Activated CD4-positive, alpha-beta memory T cell treated with anti-CD3 and anti-CD28 coated beads, Interleukin-2, amount 10 ng/mL, durations not matched to agents 7 days and 5 days (primary cell): ENCODE measurements around the gene SCARF1. TPM values are rescaled to one million over a fixed set of nuclear protein-coding genes. Genes with fewer than 3 reads are reported as not detected.

Source experiments
- CTCF ChIA-PET: fragments of 350-600 bp; sonication (Branson Sonifier 250); formaldehyde crosslinking; loops from one replicate; lab custom pipeline; 2021; ENCODE audit warnings: antibody characterized with exemption, inconsistent platforms; lab: Charles Lee
- POLR2A ChIA-PET: fragments of 350-600 bp; sonication (Branson Sonifier 250); formaldehyde crosslinking; loops from one replicate; lab custom pipeline; 2021; ENCODE audit warnings: antibody characterized with exemption; lab: Charles Lee
- DNase-seq: peaks from one replicate; pipeline ENCODE4 v3.0.0-alpha.2; 2020
- H3K27ac Mint-ChIP-seq: one replicate; pipeline ENCODE4 v1.8.0; 2021; ENCODE audit warnings: mild to moderate bottlenecking, mixed read lengths
- H3K27me3 Mint-ChIP-seq: one replicate; pipeline ENCODE4 v1.8.0; 2021; ENCODE audit warnings: mixed read lengths
- H3K36me3 Mint-ChIP-seq: one replicate; pipeline ENCODE4 v1.8.0; 2021; ENCODE audit warnings: low read depth, mixed read lengths
- H3K4me1 Mint-ChIP-seq: one replicate; pipeline ENCODE4 v1.8.0; 2021; ENCODE audit warnings: mixed read lengths
- H3K4me3 Mint-ChIP-seq: one replicate; pipeline ENCODE4 v1.8.0; 2021; ENCODE audit warnings: mild to moderate bottlenecking, mixed read lengths
- H3K9me3 Mint-ChIP-seq: one replicate; pipeline ENCODE4 v1.8.0; 2021; ENCODE audit warnings: mixed read lengths
- total RNA-seq, 2 experiments: library from RNA; stranded (reverse); gene quantifications; one replicate each; pipeline ENCODE4 v1.2.3, GENCODE V29; 2021

SCARF1 gene
- total RNA-seq, 2 experiments from 2014 or later, result 2.8 to 3.2 TPM

- POLR2A ChIA-PET, result no interaction called here
- no peak overlapping the region for H3K27ac Mint-ChIP-seq
- no peaks in the 10 kb centered on the region for H3K27me3 Mint-ChIP-seq
- no peaks in the 10 kb centered on the region for H3K4me1 Mint-ChIP-seq
- DNase-seq, result no peak
- H3K4me3 Mint-ChIP-seq, result no peak overlapping the region
- peaks cover 5% of the 10 kb centered on the region for H3K9me3 Mint-ChIP-seq
- CTCF ChIA-PET, result no interaction called here
- no peaks in the 10 kb centered on the region for H3K36me3 Mint-ChIP-seq
Observed at GRCh38 chr17:1601571-1601970, 44.0 kb downstream of the SCARF1 start.

DNA sequence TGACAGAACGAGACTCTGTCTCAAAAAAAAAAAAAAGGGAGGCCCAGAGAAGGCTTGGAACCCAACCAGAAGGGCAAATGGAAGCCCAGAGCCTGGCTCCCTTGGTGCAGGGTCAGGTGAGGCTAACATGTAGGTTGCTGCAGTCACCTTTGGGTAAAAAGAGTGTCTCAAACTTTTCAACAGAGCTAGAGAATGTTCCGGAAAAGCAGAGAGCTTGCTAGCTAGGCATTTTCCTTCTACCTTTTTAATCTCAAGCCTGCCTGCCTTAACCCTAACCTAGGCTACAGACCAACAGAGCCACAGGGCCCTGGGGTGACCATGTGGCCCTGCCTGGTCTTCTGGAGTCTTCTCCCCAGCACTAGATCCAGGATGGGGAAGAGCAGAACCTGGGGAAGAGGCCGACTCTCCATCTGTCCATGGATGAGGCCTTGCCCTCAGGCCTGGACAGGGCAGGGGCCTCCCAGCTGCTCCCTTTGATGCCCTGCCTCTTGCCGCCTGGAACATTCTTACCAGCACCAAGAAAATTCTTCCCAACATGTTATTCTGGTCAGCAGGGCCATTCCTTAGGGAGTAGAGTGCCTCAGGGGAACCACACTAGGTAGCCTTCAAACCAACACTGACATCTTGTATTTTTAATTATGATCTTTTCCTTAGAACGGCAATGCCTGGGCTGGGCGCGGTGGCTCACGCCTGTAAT is 47.0 kb downstream of the SCARF1 start:
- Mint-ChIP-seq H3K4me3 (no peak overlapping the region), H3K4me1 (no peaks in the 10 kb centered on the region), H3K27ac (no peak overlapping the region), H3K9me3 (peaks cover 5% of the 10 kb centered on the region), H3K27me3 (no peaks in the 10 kb centered on the region), H3K36me3 (no peaks in the 10 kb centered on the region)
- DNase-seq, result no peak
- ChIA-PET CTCF (no interaction called here), POLR2A (no interaction called here)

GRCh38 chr17:1597861-1598342 is 47.6 kb downstream of the SCARF1 start:
- Mint-ChIP-seq H3K4me3 (no peak overlapping the region), H3K36me3 (no peaks in the 10 kb centered on the region), H3K27me3 (no peaks in the 10 kb centered on the region), H3K27ac (no peak overlapping the region), H3K9me3 (peaks cover 5% of the 10 kb centered on the region), H3K4me1 (no peaks in the 10 kb centered on the region)
- POLR2A ChIA-PET, result no interaction called here
- DNase-seq, result no peak
- CTCF ChIA-PET, result no interaction called here

DNA sequence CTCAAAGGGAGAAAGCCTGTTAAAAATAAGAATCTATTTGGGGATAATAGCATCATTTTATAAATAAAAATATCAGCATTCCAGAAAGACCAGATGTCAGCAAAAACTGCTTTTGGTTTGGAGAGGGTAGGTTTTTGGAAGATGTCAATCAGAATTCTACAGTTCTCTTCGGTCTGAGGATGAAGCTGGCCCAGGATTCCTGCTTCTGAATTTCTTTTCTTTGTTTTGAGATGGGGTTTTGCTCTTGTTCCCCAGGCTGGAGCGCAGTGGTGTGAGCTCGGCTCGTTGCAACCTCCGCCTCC is 52.0 kb downstream of the SCARF1 start:
- Mint-ChIP-seq H3K27ac (no peak overlapping the region), H3K36me3 (no peaks in the 10 kb centered on the region), H3K27me3 (no peaks in the 10 kb centered on the region), H3K9me3 (no peaks in the 10 kb centered on the region), H3K4me3 (no peak overlapping the region), H3K4me1 (peaks cover 2% of the 10 kb centered on the region)
- no peak for DNase-seq
- ChIA-PET CTCF (no interaction called here), POLR2A (no interaction called here)

- no peaks in the 10 kb centered on the region for H3K36me3 Mint-ChIP-seq
- ChIA-PET POLR2A (no interaction called here), CTCF (no interaction called here)
- no peak overlapping the region for H3K27ac Mint-ChIP-seq
- H3K27me3 Mint-ChIP-seq, result no peaks in the 10 kb centered on the region
- H3K4me3 Mint-ChIP-seq, result no peak overlapping the region
- H3K9me3 Mint-ChIP-seq, result no peaks in the 10 kb centered on the region
- DNase-seq, result no peak
- H3K4me1 Mint-ChIP-seq, result peaks cover 2% of the 10 kb centered on the region
Observed at GRCh38 chr17:1592751-1593629, 52.5 kb downstream of the SCARF1 start.

- H3K4me1 Mint-ChIP-seq, result peaks cover 2% of the 10 kb centered on the region
- H3K27me3 Mint-ChIP-seq, result no peaks in the 10 kb centered on the region
- H3K36me3 Mint-ChIP-seq, result no peaks in the 10 kb centered on the region
- DNase-seq, result no peak
- no peak overlapping the region for H3K27ac Mint-ChIP-seq
- no peak overlapping the region for H3K4me3 Mint-ChIP-seq
- CTCF ChIA-PET, result no interaction called here
- POLR2A ChIA-PET, result no interaction called here
- no peaks in the 10 kb centered on the region for H3K9me3 Mint-ChIP-seq
Observed at GRCh38 chr17:1591474-1592090, 54.0 kb downstream of the SCARF1 start.

- CTCF ChIA-PET, result no interaction called here
- POLR2A ChIA-PET, result no interaction called here
- no peak overlapping the region for H3K4me3 Mint-ChIP-seq
- no peak for DNase-seq
- no peaks in the 10 kb centered on the region for H3K27me3 Mint-ChIP-seq
- no peaks in the 10 kb centered on the region for H3K9me3 Mint-ChIP-seq
- H3K4me1 Mint-ChIP-seq, result peaks cover 2% of the 10 kb centered on the region
- no peaks in the 10 kb centered on the region for H3K36me3 Mint-ChIP-seq
- H3K27ac Mint-ChIP-seq, result no peak overlapping the region
Observed at GRCh38 chr17:1590747-1591473, 54.6 kb downstream of the SCARF1 start.

DNA sequence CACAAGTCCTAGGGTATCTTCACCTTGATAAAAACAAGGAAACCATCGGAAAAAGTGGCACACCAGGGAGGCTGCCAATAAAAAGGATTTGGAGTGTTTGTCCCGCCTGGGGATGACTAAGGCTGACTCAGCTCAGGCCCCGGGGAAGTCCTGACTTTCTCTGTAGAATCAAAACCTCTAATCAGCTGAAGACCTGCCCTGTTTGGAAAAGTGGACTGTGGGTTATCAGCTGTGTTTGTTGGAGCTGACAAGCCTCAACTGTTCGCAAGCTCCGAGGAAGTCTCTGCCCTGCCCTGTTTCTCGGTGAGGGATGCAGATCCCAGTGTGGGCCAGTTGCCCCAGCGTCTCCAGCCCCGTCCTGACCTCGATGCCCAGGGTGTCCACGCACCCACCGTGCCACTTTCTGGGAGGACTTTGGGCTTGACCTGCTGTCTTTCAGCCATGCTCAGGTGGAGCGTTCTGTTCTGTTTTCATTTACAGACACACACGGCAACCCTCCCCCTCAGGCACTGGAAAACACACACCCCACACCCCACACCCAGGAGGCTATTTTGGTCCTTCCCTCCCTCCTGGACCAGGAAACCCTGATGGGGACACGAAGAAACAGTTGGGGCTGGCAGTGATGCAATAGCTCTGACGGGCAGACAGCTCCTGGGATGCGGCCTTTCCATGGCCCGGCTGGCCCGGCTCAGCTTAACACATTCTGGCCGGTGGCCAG is 55.3 kb downstream of the SCARF1 start:
- H3K36me3 Mint-ChIP-seq, result no peaks in the 10 kb centered on the region
- H3K4me3 Mint-ChIP-seq, result no peak overlapping the region
- H3K4me1 Mint-ChIP-seq, result peaks cover 2% of the 10 kb centered on the region
- no peaks in the 10 kb centered on the region for H3K9me3 Mint-ChIP-seq
- no peaks in the 10 kb centered on the region for H3K27me3 Mint-ChIP-seq
- ChIA-PET CTCF (interaction anchor here (1.1 to 2.1 kb wide), 2 partner anchors 16 to 18 kb away, joined by 5 to 7 read pairs; no protein-coding TSS in a partner anchor), POLR2A (no interaction called here)
- no peak overlapping the region for H3K27ac Mint-ChIP-seq
- no peak for DNase-seq

DNA sequence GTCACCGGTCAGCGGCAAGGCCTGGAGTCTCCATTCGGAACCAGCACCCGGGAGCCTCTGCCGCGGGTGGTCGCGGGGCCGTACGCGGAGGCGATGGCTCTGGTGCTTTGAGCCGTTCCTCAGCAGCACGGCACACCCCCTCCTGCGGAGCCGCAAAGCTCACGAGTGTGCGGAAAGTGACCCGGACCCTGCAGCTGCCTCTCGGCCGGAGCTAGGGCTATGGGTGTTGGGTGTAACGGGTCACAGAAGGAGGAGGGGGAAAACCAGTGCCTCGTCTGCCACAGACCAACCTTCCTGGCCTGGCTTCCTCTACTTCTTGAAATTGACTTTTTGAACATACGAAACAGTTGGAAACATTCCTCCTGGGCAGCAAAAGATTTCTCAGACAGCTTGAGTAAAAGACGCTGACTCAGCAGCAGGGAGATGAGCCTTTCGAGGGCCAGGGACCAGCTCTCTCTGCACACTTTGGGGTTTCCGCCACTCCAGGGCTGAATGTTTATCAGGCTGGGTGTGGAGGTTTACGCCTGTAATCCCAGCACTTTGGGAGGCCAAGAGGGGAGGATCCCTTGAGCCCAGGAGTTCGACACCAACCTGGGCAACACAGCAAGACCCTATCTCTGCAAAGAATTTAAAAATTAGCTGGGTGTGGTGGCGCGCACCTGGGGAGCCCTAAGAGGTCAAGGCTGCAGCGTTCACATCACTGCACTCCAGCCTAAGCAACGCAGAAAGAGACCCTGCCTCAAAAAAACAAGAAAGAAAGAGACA is 56.5 kb downstream of the SCARF1 start:
- Mint-ChIP-seq H3K4me1 (peaks cover 2% of the 10 kb centered on the region), H3K27me3 (no peaks in the 10 kb centered on the region), H3K27ac (no peak overlapping the region), H3K36me3 (no peaks in the 10 kb centered on the region), H3K4me3 (no peak overlapping the region), H3K9me3 (no peaks in the 10 kb centered on the region)
- ChIA-PET POLR2A (no interaction called here), CTCF (interaction anchor here (0.7 to 2.1 kb wide), 2 partner anchors 15 to 609 kb away, joined by 3 to 7 read pairs; no protein-coding TSS in a partner anchor)
- DNase-seq, result no peak

GRCh38 chr17:1584167-1584566 is 61.4 kb downstream of the SCARF1 start:
- Mint-ChIP-seq H3K27me3 (no peaks in the 10 kb centered on the region), H3K27ac (no peak overlapping the region), H3K36me3 (no peaks in the 10 kb centered on the region), H3K4me1 (no peaks in the 10 kb centered on the region), H3K4me3 (no peak overlapping the region), H3K9me3 (no peaks in the 10 kb centered on the region)
- no peak for DNase-seq
- ChIA-PET CTCF (interaction anchor here (0.9 kb wide), 1 partner anchor 10 kb away, joined by 3 read pairs; no protein-coding TSS in a partner anchor), POLR2A (no interaction called here)
